Fibroblast of lung (primary cell): Measurements from ENCODE around the gene LTV1.

Source experiments
- EZH2 ChIP-seq: IDR thresholded peaks from 2 replicates; pipeline ENCODE4 v1.5.1; 2012; ENCODE audit warnings: low read length, control low read depth, mild to moderate bottlenecking; ENCODE audit errors: missing control alignments
- TF ChIP-seq, protein P1 (sequence below), 2 donors: IDR thresholded peaks in 1 of 2; conservative IDR thresholded peaks in 1 of 2; 1 replicate in 1 of 2; 2 replicates in 1 of 2; pipeline ENCODE4 v1.5.1; 2011 to 2012; ENCODE audit warnings: low read length in 2 of 2, control low read depth in 1 of 2, inconsistent platforms in 1 of 2, low read depth in 1 of 2, mild to moderate bottlenecking in 1 of 2

DNA sequence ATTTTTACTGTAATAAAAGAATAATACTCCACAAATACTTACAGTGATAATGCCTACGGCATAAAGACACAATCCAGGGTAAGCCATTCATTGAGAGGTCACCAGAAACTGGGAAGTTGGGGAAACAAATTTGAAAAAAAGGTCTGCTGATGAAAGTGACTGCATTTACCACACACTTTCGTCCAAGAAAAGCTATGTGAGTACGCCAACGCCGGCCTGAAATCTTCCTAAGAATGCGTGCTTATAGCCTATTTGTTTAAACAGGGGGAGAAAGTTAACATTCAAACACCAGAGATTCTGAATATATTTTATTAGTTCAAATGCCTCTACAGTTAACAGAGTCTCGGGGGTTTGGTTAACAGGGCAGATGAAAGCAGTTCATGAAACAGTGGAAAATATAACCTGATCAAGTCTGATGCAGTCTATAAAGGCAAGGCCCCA lies 657 bp upstream of the LTV1 start:
- TF ChIP-seq, protein P1, sequence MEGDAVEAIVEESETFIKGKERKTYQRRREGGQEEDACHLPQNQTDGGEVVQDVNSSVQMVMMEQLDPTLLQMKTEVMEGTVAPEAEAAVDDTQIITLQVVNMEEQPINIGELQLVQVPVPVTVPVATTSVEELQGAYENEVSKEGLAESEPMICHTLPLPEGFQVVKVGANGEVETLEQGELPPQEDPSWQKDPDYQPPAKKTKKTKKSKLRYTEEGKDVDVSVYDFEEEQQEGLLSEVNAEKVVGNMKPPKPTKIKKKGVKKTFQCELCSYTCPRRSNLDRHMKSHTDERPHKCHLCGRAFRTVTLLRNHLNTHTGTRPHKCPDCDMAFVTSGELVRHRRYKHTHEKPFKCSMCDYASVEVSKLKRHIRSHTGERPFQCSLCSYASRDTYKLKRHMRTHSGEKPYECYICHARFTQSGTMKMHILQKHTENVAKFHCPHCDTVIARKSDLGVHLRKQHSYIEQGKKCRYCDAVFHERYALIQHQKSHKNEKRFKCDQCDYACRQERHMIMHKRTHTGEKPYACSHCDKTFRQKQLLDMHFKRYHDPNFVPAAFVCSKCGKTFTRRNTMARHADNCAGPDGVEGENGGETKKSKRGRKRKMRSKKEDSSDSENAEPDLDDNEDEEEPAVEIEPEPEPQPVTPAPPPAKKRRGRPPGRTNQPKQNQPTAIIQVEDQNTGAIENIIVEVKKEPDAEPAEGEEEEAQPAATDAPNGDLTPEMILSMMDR (conservative IDR thresholded peaks at IDR 0.05 in 1 of 2, IDR thresholded peaks at IDR 0.05 in 1 of 2; ENCODE audit: low read depth in 1 of 2, low read length in 2 of 2) = no peak
- TF ChIP-seq EZH2 = no peak
